Activated CD4-positive, CD25-positive, alpha-beta regulatory T cell (primary cell): Measurements from ENCODE around the gene ARSJ.

ENCODE experiments used
- DNase-seq, 4 experiments: peaks; one replicate each; lab custom pipeline; 2025; lab: John Stamatoyannopoulos, UW

Gene ARSJ

DNA sequence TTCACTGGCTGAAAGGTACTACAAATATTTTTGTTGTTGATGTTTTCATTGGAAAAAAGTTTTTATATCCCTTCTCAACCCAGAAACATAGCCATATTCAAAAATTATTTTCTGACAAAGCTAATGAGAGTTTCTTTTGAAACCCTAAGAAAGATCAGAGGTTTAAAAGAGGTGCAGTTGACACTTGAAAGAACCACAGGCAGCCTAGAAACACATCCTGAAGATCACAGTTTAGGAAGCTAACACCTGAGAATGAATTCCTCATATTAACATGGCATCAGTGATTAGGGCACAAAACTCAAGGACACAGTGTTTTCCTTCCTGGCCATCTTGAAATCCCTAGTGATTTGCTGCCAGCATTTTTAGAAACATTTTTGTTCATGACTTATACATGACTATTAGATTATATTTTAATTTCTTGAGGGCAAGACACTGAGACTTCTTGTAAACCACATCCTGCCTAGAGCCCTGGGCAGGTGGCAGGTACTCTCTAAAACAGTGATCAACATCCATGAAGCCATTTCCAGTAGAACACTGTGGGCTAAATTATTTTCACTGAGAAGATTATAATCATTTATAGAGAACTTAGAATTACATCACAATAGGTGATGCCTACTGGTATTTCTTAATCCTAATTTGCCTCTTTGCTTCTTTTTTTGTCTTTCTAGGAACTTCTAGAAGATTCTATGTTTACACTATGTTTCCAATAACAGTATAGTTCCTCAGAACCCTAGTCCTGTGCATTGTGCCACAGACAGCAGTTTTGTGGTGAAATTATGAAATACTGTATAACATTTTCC lies 80.0 kb downstream of the ARSJ start:
- DNase-seq = peak in 2 of 4 experiments; percentile 1 to 2

DNA sequence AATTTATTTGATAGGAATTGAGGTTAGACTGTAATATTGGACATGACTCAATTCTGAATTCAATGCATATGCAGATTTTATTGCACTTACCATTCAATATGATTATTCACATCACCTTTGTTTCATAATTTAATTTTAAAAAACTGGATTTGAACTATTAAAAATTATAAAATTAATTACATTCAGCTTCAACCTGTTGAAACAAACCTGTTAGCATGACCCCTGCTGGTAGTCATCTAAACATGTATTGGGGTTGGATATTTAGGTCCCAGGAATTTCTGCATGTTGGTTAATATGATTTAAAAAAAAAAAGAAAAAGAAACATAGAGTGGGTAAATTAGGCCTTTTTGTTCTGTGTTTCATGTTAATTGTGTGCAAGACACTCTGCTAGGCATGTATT lies 85.9 kb downstream of the ARSJ start:
- no peak for DNase-seq

DNA sequence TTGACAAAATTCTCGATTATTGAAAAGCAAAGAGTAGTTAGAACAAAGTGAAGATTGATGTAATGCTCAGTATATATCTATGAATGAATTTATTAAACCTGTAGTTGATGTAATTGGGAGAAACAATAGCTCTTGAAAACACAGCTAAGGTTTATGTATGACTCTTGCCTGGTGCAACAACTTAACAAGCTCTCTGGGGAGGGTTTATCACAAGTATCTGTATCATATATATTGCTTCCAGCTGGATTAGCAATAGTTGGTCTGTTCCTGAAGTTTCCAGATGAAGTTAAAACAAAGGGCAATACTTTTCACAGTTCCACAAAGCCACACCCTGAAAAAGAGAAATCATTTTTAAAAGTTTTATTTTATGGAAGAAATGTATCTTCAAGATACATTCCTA lies 91.4 kb downstream of the ARSJ start:
- DNase-seq = no peak

DNA sequence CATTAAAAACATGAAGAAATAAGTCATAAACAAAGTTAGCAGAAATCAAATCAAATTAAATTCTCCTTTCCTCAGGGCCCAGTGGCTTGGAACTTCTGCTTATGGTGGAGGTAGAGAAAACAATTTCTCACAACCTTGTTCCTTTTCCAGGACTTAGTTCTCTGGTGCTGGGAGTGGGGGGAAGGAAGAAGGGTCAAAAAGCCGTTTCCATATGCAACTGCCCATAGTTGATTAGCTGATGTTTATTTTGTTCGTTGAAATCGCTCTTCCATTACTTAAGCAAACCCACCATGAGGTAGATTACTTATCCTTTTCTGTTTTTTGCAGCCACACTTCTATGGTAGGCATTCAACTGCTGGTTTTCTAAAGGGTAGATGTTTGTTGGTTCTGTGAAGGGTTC lies 94.2 kb downstream of the ARSJ start:
- DNase-seq = no peak

DNA sequence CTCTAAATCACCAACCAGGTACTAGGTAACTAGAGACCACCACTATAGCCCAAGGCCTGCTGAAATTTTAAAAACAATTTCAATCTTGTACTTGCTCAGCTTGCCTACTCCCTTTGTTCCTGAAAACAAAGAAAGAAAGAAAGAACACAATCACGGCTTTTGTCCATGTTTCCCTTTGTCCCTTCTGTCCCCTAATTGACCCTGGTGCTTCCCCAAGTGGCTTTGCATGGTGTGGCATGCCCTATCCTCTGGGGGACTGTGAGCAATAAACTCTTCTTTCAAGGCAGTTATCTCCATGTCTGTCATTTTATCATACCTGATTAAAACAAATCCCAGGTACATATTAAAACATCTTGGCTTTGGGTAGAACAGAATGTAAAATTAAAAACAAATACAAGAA lies 94.8 kb downstream of the ARSJ start:
- no peak for DNase-seq

DNA sequence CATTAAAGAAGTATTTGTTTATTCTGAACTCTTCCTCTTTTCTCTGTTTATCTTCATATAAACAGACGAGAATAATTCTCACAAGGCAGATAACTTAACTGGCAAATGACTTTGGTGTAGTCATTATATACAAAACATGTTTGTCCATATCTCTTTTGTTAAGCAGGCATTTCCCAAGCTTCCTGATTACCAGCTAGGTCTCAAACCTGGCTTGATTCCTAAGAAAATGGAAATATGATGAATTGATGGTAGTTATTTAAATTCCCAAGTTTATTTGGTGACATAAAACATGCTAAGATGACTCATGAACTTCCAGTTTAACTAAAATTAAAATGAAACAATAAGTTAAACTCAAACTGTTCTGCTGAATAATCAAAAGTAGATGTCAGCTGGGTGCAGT lies 96.8 kb downstream of the ARSJ start:
- no peak for DNase-seq

DNA sequence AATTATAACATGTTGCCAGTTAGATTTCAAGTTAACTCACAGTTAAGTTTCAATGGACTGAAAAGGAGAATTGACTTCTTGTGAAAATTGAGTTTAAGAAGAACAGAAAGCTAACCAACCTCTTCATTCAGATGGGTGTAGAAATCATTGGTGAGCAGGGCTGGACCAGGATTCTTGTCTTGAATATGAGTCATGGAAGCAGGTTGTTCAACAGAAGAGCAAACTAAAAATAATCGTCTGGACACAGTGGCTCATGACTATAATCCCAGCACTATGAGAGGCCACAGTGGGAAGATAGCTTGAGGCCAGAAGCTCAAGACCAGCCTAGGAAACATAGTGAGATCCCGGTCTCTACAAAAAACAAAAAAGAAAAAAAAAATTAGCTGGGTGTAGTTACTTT lies 98.2 kb downstream of the ARSJ start:
- DNase-seq = no peak

DNA sequence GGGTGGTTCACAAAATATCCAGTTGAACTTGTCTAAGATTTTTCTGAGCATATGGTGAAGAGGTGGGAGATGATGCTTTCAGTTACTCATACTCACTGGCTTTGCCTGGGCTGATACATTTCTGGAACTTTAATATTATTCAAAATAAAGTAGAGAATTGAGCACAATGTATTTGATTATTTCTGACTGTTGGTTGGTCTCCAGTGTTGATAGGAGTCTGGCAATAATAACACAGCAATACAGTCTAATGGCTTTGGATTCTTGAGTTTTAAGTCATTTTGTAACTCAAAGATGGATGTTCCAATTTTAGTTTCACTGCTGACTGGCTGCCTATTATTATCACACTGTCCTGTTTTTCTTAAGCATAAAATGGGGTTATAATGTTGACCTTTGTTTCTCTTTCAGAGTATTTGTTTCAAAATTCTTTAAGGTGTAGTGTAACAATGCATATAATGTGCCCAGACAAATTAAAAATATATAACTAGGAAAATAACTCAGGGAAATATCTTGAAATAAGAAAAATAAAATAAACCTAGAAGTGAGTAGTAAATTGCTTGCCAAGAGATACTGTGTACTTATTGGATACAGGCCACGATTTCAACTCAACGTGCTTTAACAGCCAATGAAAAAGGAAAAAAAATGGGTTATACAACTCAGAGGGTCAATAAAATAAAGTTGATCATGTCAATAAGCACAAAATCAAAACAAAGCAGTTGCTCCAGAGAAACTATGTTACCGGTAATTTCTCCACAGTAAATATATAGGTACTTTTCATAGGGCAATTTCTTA lies 99.0 kb downstream of the ARSJ start:
- no peak for DNase-seq

DNA sequence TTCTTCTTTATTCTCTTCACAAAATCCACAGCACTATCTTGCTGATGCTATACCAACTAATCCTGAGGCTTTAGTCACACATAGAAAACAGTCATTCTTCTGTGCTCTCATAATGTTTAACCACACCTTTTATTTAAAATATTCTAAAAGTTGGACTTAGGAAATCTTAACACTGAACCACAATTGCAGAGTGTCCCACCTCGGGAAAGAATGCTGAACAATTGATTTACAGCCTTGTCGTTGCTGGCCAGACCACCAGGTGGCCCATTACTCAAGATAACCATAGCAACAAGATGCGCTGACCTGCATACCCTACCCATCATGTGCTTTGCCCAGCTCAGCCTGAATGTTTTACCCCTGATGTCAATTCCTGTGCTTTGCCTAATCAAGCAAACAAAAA lies 100.8 kb downstream of the ARSJ start:
- DNase-seq = no peak

DNA sequence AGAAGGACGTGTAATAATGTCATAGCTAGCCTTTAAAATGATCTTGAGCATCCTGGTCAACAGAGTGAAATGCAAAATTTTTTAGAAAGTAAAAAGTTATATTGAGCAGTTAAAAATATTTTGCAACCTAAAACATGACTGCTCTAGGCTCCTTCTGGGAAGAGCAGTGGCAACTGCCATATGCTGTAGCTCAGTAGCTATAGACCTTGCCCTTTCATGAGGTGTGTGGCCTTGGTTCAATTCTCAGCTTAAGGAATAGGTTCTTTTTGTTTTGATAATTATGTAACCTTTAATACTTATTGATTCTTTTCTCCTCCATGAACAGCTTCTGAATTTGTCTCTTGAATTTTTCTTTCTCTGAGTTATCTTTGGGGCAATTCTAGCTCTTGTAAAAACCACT lies 105.0 kb downstream of the ARSJ start:
- DNase-seq = no peak

DNA sequence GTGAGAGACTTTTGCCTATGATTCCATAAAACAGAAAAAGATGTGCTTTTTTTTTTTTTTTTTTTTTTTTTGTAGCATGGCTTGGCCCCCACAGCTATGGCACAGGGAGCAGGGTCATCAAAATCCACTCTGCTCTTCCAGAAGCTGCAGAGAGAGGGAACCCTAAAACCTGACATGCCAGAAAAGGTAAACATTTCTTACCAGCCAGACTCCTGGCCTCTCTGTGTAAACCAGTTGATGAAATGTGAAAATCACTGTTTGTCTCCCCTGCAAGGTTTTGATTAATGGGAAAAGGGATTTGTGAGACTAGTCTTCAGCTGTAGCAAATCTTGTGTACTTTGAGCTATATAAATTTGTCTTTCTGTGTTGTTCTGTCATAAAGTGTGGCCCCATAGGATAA lies 105.9 kb downstream of the ARSJ start:
- no peak for DNase-seq

DNA sequence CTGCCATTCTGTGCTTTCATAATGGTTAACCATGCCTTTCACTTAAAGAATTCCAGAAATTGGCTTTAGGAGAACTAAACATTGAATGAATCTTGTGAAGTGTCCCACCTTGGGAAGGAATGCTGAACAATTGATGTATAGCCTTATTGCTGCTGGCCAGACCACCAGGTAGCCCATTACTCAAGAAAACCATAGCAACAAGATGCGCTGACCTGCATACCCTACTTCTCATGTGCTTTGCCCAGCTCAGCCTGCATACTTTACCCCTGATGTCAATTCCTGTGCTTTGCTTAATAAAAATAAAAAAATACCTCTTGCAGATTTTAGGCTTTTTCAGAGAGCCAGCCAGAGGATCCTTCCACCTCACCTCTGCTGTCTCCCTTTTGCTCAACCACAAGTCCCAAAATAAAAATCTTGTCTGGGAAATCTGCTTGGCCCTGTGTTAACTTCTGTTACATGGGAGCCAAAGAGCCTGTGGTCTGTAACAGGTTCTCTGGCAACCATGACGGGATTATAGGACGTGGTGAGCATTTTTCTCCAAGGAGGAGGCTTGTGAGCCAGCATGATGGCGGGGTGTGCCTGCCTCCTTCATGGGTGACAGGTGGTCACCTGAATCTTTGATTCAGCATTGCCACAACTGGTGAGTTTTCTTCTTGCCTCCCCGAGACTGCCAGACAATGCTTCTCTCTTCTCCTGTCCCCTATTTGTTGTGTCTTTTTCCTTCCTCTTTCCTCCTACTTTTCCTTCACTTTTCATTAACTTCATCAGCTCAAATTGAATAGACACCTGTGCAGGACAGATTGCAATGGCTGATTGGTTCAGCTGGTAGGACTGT lies 106.8 kb downstream of the ARSJ start:
- no peak for DNase-seq

DNA sequence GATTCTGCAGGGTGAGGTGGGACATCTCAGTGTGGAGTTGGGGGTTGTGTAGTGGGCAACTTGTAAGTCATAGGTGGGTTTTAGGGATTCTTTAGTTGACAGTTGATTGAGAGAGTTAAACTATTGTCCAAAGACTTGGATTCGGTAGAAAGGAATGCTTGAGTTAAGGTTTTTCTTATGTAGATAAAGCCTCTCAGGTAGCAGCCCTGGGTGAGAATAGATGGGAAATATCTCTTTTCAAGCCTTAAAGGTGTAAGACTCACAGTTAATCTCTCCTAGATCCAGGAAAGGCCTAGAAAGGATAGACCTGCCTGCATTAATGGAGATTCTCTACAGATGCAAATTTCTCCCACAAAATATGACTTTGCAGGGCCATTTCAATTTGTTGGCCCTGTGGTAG lies 108.4 kb downstream of the ARSJ start:
- DNase-seq = no peak

DNA sequence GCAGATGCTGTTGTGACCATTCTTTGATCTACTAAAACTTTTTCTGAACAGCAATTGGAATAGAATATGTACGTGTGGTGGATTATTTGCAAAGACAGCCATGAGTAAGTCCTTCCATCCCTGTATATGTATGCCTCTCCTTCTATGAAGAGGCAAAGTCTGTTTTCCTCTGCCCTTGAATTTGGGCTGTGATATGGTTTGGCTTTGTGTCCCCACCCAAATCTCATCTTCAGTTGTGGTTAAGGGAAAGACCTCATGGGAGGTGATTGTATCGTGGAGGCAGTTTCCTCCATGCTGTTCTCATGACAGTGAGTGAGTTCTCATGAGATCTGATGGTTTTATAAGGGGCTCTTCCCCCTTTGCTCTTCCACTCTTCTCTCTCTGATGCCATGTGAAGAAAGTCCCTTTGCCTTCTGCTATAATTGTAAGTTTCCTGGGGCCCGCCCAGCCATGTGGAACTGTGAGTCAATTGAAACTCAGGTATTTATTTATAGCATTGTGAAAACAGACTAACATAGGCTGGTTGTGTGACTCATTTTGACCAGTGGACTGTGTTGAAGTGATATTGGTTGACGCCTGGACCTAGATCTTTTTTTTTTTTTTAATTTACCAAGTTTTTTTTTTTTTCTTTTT lies 109.6 kb downstream of the ARSJ start:
- peak in 2 of 4 experiments; percentile 1 to 3 for DNase-seq

DNA sequence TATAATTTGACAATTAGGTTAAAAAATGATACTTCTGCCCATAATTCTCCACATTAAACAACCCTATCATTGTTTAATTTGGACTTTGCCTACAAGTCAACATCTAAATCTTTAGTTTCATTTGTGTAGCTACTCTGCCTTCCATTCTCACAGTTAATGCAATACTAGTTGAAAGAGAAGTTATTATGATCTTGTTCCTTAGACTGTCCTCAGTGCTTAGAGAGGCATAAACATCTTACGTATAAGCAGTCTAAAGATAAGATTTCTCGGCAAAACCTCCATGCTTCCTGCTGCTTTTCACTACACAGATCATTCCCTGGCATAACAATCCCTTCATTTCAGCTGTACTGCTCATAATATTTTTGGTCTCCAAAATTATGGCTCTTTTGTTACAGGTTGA lies 112.8 kb downstream of the ARSJ start:
- DNase-seq = no peak

DNA sequence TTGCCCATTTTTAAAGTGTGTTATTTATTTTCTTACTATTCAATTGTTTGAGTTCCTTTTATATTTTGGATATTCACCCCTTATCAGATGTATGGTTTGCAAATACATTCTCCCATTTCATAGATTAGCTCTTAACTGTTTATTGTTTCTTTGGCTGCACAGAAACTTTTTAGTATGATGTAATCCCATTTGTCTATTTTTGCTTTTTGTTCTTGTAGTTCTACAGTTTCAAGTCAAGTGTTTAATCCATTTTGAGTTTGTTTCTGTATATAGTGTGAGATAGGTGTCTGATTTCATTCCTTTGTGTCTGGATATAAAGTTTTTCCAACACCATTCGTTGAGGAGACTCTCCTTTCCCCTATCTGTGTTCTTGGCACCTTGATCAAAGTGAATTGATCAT lies 120.5 kb downstream of the ARSJ start:
- DNase-seq = no peak

DNA sequence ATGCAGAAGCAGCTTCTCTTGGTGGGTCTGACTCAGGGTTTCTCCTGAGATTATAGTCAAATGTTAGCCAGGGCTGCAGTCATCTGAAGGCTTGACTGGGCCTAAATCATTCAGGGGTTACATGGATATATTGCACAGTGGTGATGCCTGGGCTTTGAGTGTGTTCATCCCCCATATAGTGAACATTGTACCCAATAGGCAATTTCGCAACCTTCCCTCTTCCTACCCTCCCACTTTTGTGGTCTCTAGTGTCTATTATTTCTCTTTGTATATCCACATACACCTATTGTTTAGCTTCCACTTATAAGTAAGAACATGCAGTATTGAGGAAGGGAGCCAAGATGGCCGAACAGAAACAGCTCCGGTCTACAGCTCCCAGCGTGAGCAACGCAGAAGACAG lies 127.6 kb downstream of the ARSJ start:
- no peak for DNase-seq
